Dendritic cell treated with granulocyte-macrophage colony-stimulating factor and Interleukin-4, amounts not matched to agents 40 ng/mL and 50 ng/mL, for 4 days (primary cell): Measurements from ENCODE around the gene NHLH1.
A peak's percentile ranks its signal among the peaks of the same experiment; 100 is the strongest.

Experiments
- H3K27ac Mint-ChIP-seq: one replicate; pipeline ENCODE4 v1.8.0; 2022; ENCODE audit warnings: mild to moderate bottlenecking, mixed read lengths
- H3K27me3 Mint-ChIP-seq: one replicate; pipeline ENCODE4 v1.8.0; 2022; ENCODE audit warnings: mild to moderate bottlenecking, mixed read lengths
- H3K36me3 Mint-ChIP-seq: one replicate; pipeline ENCODE4 v1.8.0; 2022; ENCODE audit warnings: low read depth, mixed read lengths
- H3K4me1 Mint-ChIP-seq: one replicate; pipeline ENCODE4 v1.8.0; 2022; ENCODE audit warnings: low read depth, mixed read lengths
- H3K4me3 Mint-ChIP-seq: one replicate; pipeline ENCODE4 v1.8.0; 2022; ENCODE audit warnings: mild to moderate bottlenecking, moderate library complexity, mixed read lengths
- H3K9me3 Mint-ChIP-seq: one replicate; pipeline ENCODE4 v1.8.0; 2022; ENCODE audit warnings: mixed read lengths
- intact Hi-C: fragments of 100-400 bp; cut with micrococcal nuclease; formaldehyde crosslinking; loops from one replicate; pipeline ENCODE4 v1.15.0; 2022

The NHLH1 gene

GRCh38 chr1:160362168-160362957, 4.5 kb upstream of the NHLH1 start:
- Mint-ChIP-seq H3K27ac (peak overlapping the region; percentile 38), H3K9me3 (no peaks in the 10 kb centered on the region), H3K4me1 (peaks cover 57% of the 10 kb centered on the region), H3K36me3 (peaks cover 41% of the 10 kb centered on the region), H3K27me3 (peaks cover 1% of the 10 kb centered on the region), H3K4me3 (no peak overlapping the region)
- intact Hi-C loops, result no loop called here

GRCh38 chr1:160363010-160363409, 3.9 kb upstream of the NHLH1 start:
- Mint-ChIP-seq H3K9me3 (no peaks in the 10 kb centered on the region), H3K4me3 (no peak overlapping the region), H3K27me3 (peaks cover 3% of the 10 kb centered on the region), H3K36me3 (peaks cover 34% of the 10 kb centered on the region), H3K27ac (peak overlapping the region; percentile 38), H3K4me1 (peaks cover 61% of the 10 kb centered on the region)
- intact Hi-C loops, result no loop called here

- Mint-ChIP-seq H3K4me1 (peaks cover 62% of the 10 kb centered on the region), H3K36me3 (peaks cover 23% of the 10 kb centered on the region), H3K27me3 (peaks cover 3% of the 10 kb centered on the region), H3K9me3 (no peaks in the 10 kb centered on the region), H3K4me3 (no peak overlapping the region), H3K27ac (no peak overlapping the region)
- intact Hi-C loops, result no loop called here
These were observed 2.7 kb upstream of the NHLH1 start for GRCh38 chr1:160363951-160364735.

GRCh38 chr1:160365325-160365724, 1.5 kb upstream of the NHLH1 start:
- peaks cover 3% of the 10 kb centered on the region for H3K27me3 Mint-ChIP-seq
- peaks cover 66% of the 10 kb centered on the region for H3K4me1 Mint-ChIP-seq
- intact Hi-C loops, result no loop called here
- H3K36me3 Mint-ChIP-seq, result peaks cover 11% of the 10 kb centered on the region
- H3K27ac Mint-ChIP-seq, result no peak overlapping the region
- no peaks in the 10 kb centered on the region for H3K9me3 Mint-ChIP-seq
- no peak overlapping the region for H3K4me3 Mint-ChIP-seq

- Mint-ChIP-seq H3K27me3 (peaks cover 3% of the 10 kb centered on the region), H3K36me3 (no peaks in the 10 kb centered on the region), H3K4me3 (no peak overlapping the region), H3K9me3 (no peaks in the 10 kb centered on the region), H3K4me1 (peaks cover 66% of the 10 kb centered on the region), H3K27ac (no peak overlapping the region)
- intact Hi-C loops, result no loop called here
These were observed 637 bp downstream of the NHLH1 start for GRCh38 chr1:160367516-160367900.

- Mint-ChIP-seq H3K36me3 (no peaks in the 10 kb centered on the region), H3K27me3 (peaks cover 3% of the 10 kb centered on the region), H3K9me3 (no peaks in the 10 kb centered on the region), H3K4me1 (peaks cover 68% of the 10 kb centered on the region), H3K27ac (no peak overlapping the region), H3K4me3 (no peak overlapping the region)
- intact Hi-C loops, result no loop called here
These were observed 1.4 kb downstream of the NHLH1 start for GRCh38 chr1:160367934-160368923.

- H3K27ac Mint-ChIP-seq, result no peak overlapping the region
- H3K9me3 Mint-ChIP-seq, result no peaks in the 10 kb centered on the region
- intact Hi-C loops, result no loop called here
- no peak overlapping the region for H3K4me3 Mint-ChIP-seq
- peaks cover 75% of the 10 kb centered on the region for H3K4me1 Mint-ChIP-seq
- peaks cover 3% of the 10 kb centered on the region for H3K27me3 Mint-ChIP-seq
- H3K36me3 Mint-ChIP-seq, result no peaks in the 10 kb centered on the region
These were observed 2.2 kb downstream of the NHLH1 start for GRCh38 chr1:160369087-160369486.

GRCh38 chr1:160370561-160371345, 3.9 kb downstream of the NHLH1 start:
- intact Hi-C loops, result loop anchor here (10.0 kb wide), 1 partner anchor 46 kb away; no protein-coding TSS in a partner anchor
- peaks cover 3% of the 10 kb centered on the region for H3K27me3 Mint-ChIP-seq
- no peaks in the 10 kb centered on the region for H3K9me3 Mint-ChIP-seq
- no peak overlapping the region for H3K4me3 Mint-ChIP-seq
- no peaks in the 10 kb centered on the region for H3K36me3 Mint-ChIP-seq
- peak overlapping the region; percentile 81 for H3K27ac Mint-ChIP-seq
- H3K4me1 Mint-ChIP-seq, result peaks cover 83% of the 10 kb centered on the region

GRCh38 chr1:160371346-160371631, 4.4 kb downstream of the NHLH1 start:
- intact Hi-C loops, result loop anchor here (10.0 kb wide), 1 partner anchor 46 kb away; no protein-coding TSS in a partner anchor
- Mint-ChIP-seq H3K9me3 (no peaks in the 10 kb centered on the region), H3K27ac (peak overlapping the region; percentile 81), H3K4me3 (no peak overlapping the region), H3K4me1 (peaks cover 83% of the 10 kb centered on the region), H3K36me3 (no peaks in the 10 kb centered on the region), H3K27me3 (peaks cover 3% of the 10 kb centered on the region)

- intact Hi-C loops, result loop anchor here (10.0 kb wide), 1 partner anchor 47 kb away; no protein-coding TSS in a partner anchor
- Mint-ChIP-seq H3K27me3 (peaks cover 3% of the 10 kb centered on the region), H3K27ac (peak overlapping the region; percentile 81), H3K36me3 (no peaks in the 10 kb centered on the region), H3K4me3 (peak overlapping the region; percentile 7), H3K9me3 (no peaks in the 10 kb centered on the region), H3K4me1 (peaks cover 87% of the 10 kb centered on the region)
These were observed 4.9 kb downstream of the NHLH1 start for GRCh38 chr1:160371756-160372155.

- H3K4me3 Mint-ChIP-seq, result no peak overlapping the region
- peaks cover 76% of the 10 kb centered on the region for H3K4me1 Mint-ChIP-seq
- no peaks in the 10 kb centered on the region for H3K36me3 Mint-ChIP-seq
- intact Hi-C loops, result loop anchor here (2.0 to 10.0 kb wide), 2 partner anchors 27 to 49 kb away; no protein-coding TSS in a partner anchor
- no peak overlapping the region for H3K27ac Mint-ChIP-seq
- H3K27me3 Mint-ChIP-seq, result no peaks in the 10 kb centered on the region
- no peaks in the 10 kb centered on the region for H3K9me3 Mint-ChIP-seq
These were observed 6.8 kb downstream of the NHLH1 start for GRCh38 chr1:160373696-160374095.

GRCh38 chr1:160374306-160375110, 7.6 kb downstream of the NHLH1 start:
- H3K27ac Mint-ChIP-seq, result peak overlapping the region; percentile 83
- no peak overlapping the region for H3K4me3 Mint-ChIP-seq
- no peaks in the 10 kb centered on the region for H3K9me3 Mint-ChIP-seq
- no peaks in the 10 kb centered on the region for H3K36me3 Mint-ChIP-seq
- intact Hi-C loops, result loop anchor here (2.0 to 10.0 kb wide), 4 partner anchors 28 to 272 kb away; no protein-coding TSS in a partner anchor
- H3K4me1 Mint-ChIP-seq, result peaks cover 83% of the 10 kb centered on the region
- no peaks in the 10 kb centered on the region for H3K27me3 Mint-ChIP-seq
